IPS-11a (cell line): ENCODE measurements around the gene RAB3D.
"Not testable (repeated sequence)": the region's sequence is repeated elsewhere in the genome, so short reads cannot be mapped to it uniquely, and the experiment has no call there.

Experiments
- H3K4me3 ChIP-seq: one replicate; pipeline ENCODE4 v1.5.1; 2013; ENCODE audit warnings: low read depth, low read length, control low read depth

The RAB3D gene

DNA sequence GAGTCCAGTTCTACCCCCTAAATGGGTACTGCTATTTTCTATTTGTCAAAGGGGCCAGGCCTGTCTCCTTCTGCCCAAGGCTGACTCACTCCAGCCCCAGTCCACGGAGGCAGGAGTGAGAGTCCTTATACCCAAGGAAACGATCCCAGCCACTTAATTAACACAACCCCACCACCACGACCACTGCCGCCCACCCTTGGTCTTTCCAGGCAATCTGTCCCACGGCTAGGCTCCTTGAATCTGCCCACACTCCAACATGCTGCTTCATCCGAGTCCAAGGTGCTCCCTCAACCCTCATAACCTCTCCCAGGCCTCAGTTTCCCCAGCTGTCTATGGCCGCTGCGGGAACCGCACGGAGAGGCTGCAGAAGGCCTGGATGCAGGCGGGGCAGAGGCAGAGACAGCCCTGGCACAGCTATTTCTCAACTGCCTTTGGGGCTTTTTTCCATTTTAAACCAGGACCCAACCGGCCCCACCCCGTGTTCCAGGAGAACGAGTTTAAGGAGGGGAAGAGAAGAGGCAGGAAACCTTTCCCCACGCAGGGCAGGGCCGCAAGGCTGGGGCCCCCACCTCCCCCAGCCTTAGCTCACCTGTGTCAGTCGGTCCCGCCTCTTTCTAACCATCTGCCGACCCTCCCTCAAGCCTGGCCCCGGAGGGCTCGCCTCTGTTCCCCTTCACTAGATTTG is 746 bp downstream of the RAB3D start:
- H3K4me3 ChIP-seq, result peak overlapping the region; percentile 50

DNA sequence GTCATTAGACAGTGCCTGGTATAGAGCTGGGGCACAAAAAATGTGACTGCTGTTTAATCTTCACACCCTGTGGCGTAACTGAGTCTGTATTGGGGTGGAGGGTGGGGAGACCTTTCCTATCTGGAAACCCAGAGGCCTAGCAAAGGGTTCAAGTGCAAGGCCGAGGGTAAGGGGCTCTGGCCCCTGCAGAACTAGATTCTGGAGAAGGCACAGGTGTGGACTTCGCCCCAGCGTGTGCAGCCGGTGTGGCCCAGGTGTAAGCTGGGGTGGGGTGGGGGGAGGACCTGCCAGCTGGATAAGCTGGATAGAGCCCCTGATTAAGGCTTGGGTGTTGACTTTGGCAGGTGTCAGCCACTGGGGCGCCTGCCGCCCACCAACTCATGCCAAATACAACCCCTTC is 1.3 kb downstream of the RAB3D start:
- H3K4me3 ChIP-seq, result no peak overlapping the region

GRCh38 chr19:11337080-11337479 is 2.4 kb downstream of the RAB3D start:
- no peak overlapping the region for H3K4me3 ChIP-seq

GRCh38 chr19:11335449-11336146 is 3.9 kb downstream of the RAB3D start:
- H3K4me3 ChIP-seq, result no peak overlapping the region

DNA sequence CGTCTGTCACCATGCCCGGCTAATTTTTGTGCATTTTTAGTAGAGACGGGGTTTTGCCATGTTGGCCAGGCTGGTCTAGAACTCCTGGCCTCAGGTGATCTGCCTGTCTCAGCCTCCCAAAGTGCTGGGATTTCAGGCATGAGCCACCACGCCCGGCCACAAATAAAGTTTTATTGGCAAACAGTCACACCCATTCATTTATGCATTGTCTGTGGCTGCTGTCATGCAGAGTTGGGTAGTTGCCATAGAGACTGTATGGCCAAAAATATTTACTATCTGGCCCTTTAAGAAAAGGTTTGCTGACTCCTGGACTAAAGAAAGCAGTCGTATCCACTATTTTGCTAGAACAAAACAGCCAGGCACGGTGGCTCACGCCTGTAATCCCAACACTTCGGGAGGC is 5.6 kb downstream of the RAB3D start:
- not testable (repeated sequence) for H3K4me3 ChIP-seq

GRCh38 chr19:11332822-11333221 is 6.6 kb downstream of the RAB3D start:
- H3K4me3 ChIP-seq, result no peak overlapping the region

DNA sequence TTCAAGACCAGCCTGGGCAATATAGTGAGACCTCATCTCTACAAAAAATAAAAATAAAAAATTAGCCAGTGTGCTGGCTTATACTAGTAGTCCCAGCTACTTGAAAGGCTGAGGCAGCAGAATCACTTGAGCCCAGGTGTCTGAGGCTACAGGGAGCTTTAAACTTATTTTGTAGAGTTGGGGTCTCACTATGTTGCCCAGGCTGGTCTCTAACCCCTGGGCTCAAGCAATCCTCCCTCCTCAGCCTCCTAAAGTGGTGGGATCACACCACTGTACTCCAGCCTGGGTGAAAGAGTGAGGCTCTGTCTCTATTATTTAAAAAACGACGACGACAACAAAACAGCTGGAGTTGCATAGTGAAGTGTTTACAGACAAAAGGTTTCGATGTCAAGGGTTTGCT is 8.0 kb downstream of the RAB3D start:
- H3K4me3 ChIP-seq, result no peak overlapping the region

DNA sequence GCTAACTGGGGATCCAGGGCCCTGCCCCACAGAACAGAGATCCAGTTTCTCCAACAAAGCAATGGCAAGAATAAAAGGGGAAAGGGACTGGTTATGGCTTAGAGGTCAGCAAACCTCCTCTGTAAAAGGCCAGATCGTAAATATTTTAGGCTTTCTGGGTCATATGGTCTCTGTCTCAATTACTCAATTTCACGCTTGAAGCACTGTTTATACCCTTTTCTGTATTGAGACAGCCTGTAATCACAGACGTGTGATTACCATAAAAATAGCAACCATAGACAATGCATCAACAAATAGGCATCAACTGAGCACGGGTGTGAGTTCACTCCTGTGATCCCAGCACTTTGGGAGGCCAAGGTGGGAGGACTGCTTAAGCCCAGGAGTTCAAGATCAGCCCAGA is 9.3 kb downstream of the RAB3D start:
- no peak overlapping the region for H3K4me3 ChIP-seq

DNA sequence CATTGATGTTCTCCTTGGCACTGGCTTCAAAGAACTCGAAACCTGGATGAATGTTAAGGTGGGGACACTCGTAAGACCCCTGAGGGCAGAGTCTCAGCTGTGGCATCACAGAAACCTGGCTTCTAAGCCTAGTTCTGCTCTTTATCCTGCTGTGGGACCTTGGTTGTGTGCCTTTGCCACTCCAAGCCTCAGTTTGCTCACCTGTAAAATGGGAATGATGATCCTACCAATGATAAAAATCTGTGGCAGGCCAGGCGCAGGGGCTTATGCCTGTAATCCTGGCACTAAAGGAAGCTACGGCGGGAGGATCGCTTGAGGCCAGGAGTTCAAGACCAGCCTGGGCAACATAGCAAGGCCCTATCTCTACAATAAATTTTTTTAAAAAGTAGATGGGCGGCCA is 13.9 kb downstream of the RAB3D start:
- H3K4me3 ChIP-seq, result no peak overlapping the region

DNA sequence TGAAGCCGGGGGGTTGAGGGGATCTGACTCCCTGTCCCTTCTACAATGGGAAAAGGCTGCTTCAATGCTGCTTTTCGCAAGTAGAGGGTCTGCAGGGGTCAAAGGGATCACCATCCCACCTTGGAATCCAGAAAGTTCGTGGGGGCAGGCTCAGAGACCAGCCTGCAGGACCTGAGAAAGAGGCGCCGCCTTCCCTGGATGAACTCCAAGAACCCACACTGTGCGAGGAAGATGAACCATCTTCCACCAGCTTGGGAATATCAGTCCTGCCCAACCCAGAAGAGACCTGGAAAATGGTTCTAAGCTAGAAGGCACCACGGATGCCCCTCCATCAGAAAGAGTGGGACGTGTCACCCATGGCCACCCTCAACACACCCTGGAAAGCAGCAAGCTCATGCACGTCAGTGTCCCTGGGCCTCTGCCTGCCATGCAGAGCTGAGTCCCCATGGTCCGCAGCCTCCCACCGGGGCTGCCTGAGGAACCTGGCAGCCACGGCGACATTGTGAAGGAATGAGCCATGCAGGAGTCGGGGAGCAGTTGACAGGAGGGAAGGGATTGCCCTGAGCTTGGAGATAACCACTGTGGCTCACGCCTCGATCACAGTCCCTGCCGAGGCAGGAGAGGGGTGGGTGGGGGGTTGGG is 14.6 kb downstream of the RAB3D start:
- H3K4me3 ChIP-seq, result no peak overlapping the region

DNA sequence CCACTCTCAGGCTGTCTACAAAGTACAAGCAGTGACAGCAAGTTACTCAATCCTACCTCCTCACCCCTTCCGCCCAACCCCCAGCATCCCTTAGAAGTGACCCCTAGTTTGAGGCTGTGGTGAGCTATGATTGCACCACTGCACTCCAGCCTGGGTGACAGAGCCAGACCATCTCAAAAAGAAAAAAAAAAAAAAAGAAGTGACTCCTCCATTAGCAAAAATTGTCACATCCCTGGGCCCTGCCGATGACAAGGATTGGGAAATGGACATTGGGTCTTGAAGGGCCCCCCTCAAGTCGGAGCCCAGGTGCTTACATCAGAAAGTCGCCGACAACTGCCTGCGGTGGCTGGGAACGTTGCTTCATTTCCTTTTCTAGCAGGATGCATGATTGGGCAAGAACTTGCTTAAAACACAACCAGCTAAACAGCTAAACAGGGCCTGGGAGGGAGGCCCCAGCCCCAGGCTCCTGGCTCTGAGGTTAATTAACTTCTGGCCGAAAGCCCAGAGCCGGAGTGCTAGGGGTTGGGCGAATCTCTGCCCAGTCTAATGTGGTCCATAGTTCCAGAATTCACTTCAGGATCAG is 15.3 kb downstream of the RAB3D start:
- no peak overlapping the region for H3K4me3 ChIP-seq

DNA sequence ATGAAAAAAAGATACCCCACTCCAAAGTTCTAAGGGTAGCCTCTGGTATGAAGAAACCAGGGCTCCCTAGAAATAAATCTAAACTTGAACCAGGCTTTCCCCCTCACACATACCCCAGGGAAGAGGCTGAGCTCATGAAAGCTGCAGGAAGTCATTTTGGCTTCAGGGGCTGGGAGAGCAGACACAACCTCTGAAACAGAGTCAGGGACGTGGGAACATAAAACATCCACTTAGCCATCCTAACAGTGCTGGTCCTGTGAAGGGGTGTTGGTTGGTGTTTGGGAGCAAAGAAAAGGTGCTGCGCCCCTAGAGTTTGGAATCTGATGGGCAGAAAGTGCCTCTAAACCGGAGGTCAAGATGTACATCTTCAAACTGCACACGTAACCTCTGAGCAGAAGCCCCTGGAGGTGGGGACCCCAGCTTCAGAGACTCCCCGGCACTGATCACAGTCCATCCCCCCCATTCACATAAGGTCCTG is 15.8 kb downstream of the RAB3D start:
- no peak overlapping the region for H3K4me3 ChIP-seq

GRCh38 chr19:11322269-11323024 is 17.0 kb downstream of the RAB3D start:
- H3K4me3 ChIP-seq, result no peak overlapping the region

DNA sequence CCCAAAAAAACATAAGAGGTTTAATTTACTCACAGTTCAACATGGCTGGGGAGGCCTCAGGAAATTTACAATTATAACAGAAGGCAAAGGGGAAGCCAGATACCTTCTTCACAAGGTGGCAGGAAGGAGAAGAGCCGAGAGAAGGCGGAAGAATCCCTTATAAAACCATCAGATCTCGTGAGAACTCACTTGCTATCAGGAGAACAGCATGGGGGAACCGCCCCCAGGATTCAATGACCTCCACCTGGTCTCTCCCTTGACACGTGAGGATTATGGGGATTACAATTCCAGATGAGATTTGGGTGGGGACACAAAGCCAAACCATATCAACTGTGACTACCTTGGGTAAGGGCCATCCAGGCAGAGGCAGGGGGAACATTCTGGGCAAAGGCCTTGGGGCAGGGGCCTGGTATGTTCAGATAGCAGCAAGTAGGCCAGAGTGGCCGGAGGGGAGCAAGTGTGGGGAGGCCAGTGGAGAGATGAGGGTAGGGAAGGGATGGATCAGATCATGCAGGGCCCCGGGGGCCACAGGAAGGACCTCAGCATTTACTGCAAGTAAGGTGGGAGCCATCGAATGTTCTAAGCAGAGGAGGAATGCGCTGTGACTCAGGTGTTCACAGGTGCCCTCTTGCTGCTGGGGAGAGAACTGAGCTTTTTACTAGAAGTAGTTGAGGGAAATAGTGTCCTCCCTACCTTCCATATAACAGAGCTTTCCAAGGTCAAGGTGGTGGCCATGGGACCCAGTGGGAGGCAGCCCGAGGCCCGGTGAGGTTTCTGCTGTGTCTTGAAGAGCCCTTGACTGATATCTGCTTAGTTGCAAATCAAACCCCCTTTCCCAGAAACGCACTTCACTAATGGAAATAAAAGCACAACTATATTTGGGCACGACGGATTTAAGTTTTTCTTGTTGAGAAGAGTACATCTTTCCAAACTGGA is 18.0 kb downstream of the RAB3D start:
- H3K4me3 ChIP-seq, result no peak overlapping the region

DNA sequence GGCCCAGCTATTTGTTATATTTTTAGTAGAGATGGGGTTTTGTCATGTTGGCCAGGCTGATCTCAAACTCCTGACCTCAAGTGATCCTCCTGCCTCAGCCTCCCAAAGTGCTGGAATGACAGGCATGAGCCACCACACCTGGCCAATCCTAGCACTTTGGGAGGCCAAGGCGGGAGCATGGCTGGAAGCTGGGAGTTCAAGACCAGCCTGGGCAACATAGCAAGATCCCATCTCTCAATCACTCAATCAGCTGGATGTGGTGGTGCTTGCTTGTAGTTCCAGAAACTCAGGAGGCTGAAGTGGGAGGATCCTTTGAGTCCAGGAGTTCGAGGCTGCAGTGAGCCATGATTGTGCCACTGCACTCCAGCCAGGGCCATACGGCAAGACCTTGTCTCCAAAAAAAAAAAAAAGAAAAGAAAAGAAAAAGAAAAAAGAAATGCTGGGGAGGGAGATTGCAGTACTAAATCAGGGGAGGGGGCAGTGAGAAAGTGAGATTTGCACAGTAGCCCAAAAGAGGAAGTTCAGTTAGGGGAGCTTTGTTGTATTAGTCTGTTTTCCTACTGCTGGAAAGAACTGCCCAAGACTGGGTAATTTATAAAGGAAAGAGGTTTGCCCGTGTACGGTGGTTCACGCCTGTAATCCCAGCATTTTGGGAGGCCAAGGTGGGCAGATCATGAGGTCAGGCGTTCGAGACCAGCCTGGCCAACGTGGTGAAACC is 19.0 kb downstream of the RAB3D start:
- H3K4me3 ChIP-seq, result not testable (repeated sequence)

DNA sequence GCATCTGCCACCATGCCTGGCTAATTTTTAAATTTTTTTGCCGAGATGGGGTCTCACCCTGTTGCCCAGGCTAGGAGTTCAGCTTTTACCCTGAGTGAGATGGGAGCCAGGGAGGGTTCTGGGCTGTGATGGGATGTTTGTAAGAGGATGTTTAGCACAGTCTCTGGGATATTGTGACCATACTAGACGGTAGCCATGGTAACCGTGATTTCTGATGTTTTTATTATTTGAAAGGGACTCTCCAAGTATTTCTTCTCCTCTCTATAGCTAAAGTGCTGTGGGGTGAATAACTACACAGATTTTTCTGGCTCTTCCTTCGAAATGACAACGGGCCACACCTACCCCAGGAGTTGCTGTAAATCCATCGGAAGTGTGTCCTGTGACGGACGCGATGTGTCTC is 33.1 kb downstream of the RAB3D start:
- no peak overlapping the region for H3K4me3 ChIP-seq

GRCh38 chr19:11304936-11305335 is 34.5 kb downstream of the RAB3D start:
- no peak overlapping the region for H3K4me3 ChIP-seq

- H3K4me3 ChIP-seq, result no peak overlapping the region
Measured at GRCh38 chr19:11300811-11301120, 38.7 kb downstream of the RAB3D start.

- H3K4me3 ChIP-seq, result no peak overlapping the region
Measured at GRCh38 chr19:11299946-11300810, 39.3 kb downstream of the RAB3D start.
